H1 (cell line): ENCODE data around the gene CFAP44. TPM values are rescaled to one million over a fixed set of nuclear protein-coding genes. Genes with fewer than 3 reads are reported as not detected.

Experiments
- CTCF ChIA-PET: fragments of 300-600 bp; sonication (Branson Sonifier 250); formaldehyde crosslinking; loops from one replicate; lab custom pipeline; 2021; ENCODE audit not compliant: partially characterized antibody; lab: Charles Lee
- POLR2A ChIA-PET: fragments of 300-600 bp; sonication (Branson Sonifier 250); formaldehyde crosslinking; loops from one replicate; lab custom pipeline; 2021; ENCODE audit warnings: inconsistent platforms; ENCODE audit not compliant: partially characterized antibody; lab: Charles Lee
- DNase-seq, 2 experiments: peaks; one replicate each; pipeline versions ENCODE4 v3.0.0 to v3.0.0-alpha.2; 2010 to 2022; ENCODE audit warnings: low spot score in 2 of 2, low read depth in 1 of 2, mixed read lengths in 1 of 2
- FAIRE-seq: peaks from 2 replicates; lab custom pipeline; 2011; peaks lifted over from hg19 to GRCh38; lab: Jason Lieb, UNC
- H2AFZ ChIP-seq: 2 replicates; pipeline ENCODE4 v1.8.1; 2012; ENCODE audit warnings: low read length, inconsistent platforms
- H2AK5ac ChIP-seq: 2 replicates; pipeline ENCODE4 v1.6.1; 2013; ENCODE audit warnings: low read depth, low read length
- H2BK120ac ChIP-seq: replicated peaks from 2 replicates; pipeline ENCODE3; 2013; ENCODE audit warnings: low read depth, low read length, inconsistent platforms
- H2BK12ac ChIP-seq: 2 replicates; pipeline ENCODE4 v1.6.1; 2013; ENCODE audit warnings: low read depth, low read length
- H2BK15ac ChIP-seq: 2 replicates; pipeline ENCODE4 v1.6.1; 2013; ENCODE audit warnings: low read length
- H2BK20ac ChIP-seq: 2 replicates; pipeline ENCODE4 v1.6.1; 2013; ENCODE audit warnings: low read length
- H2BK5ac ChIP-seq: 2 replicates; pipeline ENCODE4 v1.6.1; 2013; ENCODE audit warnings: low read depth, low read length
- H3K14ac ChIP-seq: 2 replicates; pipeline ENCODE4 v1.6.1; 2013; ENCODE audit warnings: inconsistent platforms; ENCODE audit not compliant: insufficient read length
- H3K18ac ChIP-seq: 2 replicates; pipeline ENCODE4 v1.6.1; 2013; ENCODE audit warnings: low read length; ENCODE audit errors: extremely low read depth
- H3K23ac ChIP-seq: 2 replicates; pipeline ENCODE4 v1.6.1; 2013; ENCODE audit warnings: inconsistent platforms; ENCODE audit not compliant: insufficient read length
- H3K23me2 ChIP-seq: 2 replicates; pipeline ENCODE4 v1.6.1; 2013; ENCODE audit warnings: low read depth, low read length
- H3K27ac ChIP-seq: 2 replicates; pipeline ENCODE4 v1.6.1; 2011; ENCODE audit warnings: low read depth, low read length, inconsistent platforms
- H3K27me3 ChIP-seq, 4 experiments: replicated peaks in 1 of 4; 1 replicate in 1 of 4; 2 replicates in 3 of 4; pipeline versions ENCODE4 v1.6.1 to v1.8.1; 2011 to 2013; ENCODE audit warnings: low read length in 3 of 4, mild to moderate bottlenecking in 3 of 4, inconsistent platforms in 2 of 4, mixed read lengths in 2 of 4, moderate library complexity in 1 of 4; ENCODE audit not compliant: control insufficient read depth in 3 of 4, insufficient read depth in 3 of 4; ENCODE audit errors: extremely low read depth in 1 of 4
- H3K36me3 ChIP-seq, 4 experiments: 2 replicates each; pipeline versions ENCODE4 v1.6.1 to v1.8.1; 2011 to 2013; ENCODE audit warnings: mild to moderate bottlenecking in 4 of 4, low read length in 3 of 4, moderate library complexity in 2 of 4, control low read depth in 1 of 4, inconsistent platforms in 1 of 4; ENCODE audit not compliant: insufficient read depth in 4 of 4, control insufficient read depth in 2 of 4
- H3K4ac ChIP-seq: replicated peaks from 2 replicates; pipeline ENCODE3; 2013; ENCODE audit warnings: low read length, low read depth, mixed read lengths, inconsistent platforms; ENCODE audit not compliant: insufficient read length
- H3K4me1 ChIP-seq, 4 experiments: replicated peaks in 1 of 4; 1 replicate in 1 of 4; 2 replicates in 3 of 4; pipeline versions ENCODE4 v1.6.1 to v1.8.1; 2011 to 2013; ENCODE audit warnings: low read length in 3 of 4, inconsistent platforms in 2 of 4, mixed read lengths in 1 of 4; ENCODE audit not compliant: insufficient read depth in 4 of 4, control insufficient read depth in 3 of 4
- H3K4me2 ChIP-seq, 2 experiments: 2 replicates each; pipeline versions ENCODE4 v1.6.1 to v1.8.1; 2011 to 2013; ENCODE audit warnings: low read depth in 2 of 2, low read length in 2 of 2, control low read depth in 1 of 2, inconsistent platforms in 1 of 2, mild to moderate bottlenecking in 1 of 2; ENCODE audit not compliant: insufficient read depth in 1 of 2
- H3K4me3 ChIP-seq, 4 experiments: fragments of 200-600, 300-600 bp in 1 of 4; sonication (generic), shearing (Covaris generic), sonication (Bioruptor Twin) in 1 of 4; 2 replicates each; pipeline versions ENCODE4 v1.5.1 to v1.8.1; 2011 to 2016; ENCODE audit warnings: low read length in 4 of 4, low read depth in 3 of 4, control low read depth in 2 of 4, inconsistent platforms in 2 of 4, mild to moderate bottlenecking in 2 of 4, mixed read lengths in 1 of 4, moderate library complexity in 1 of 4; ENCODE audit not compliant: insufficient read depth in 2 of 4; ENCODE audit errors: extremely low read depth in 1 of 4
- H3K56ac ChIP-seq: replicated peaks from 2 replicates; pipeline ENCODE3; 2013; ENCODE audit warnings: low read depth, mild to moderate bottlenecking, mixed read lengths, low read length, inconsistent platforms; ENCODE audit not compliant: insufficient read length
- H3K79me1 ChIP-seq: 2 replicates; pipeline ENCODE4 v1.6.1; 2013; ENCODE audit warnings: low read depth, low read length, control low read depth
- H3K79me2 ChIP-seq, 2 experiments: 2 replicates each; pipeline versions ENCODE4 v1.6.1 to v1.8.1; 2012 to 2013; ENCODE audit warnings: low read length in 2 of 2, mild to moderate bottlenecking in 2 of 2, inconsistent platforms in 1 of 2; ENCODE audit not compliant: insufficient read depth in 2 of 2, control insufficient read depth in 1 of 2
- H3K9ac ChIP-seq, 4 experiments: replicated peaks in 1 of 4; 1 replicate in 1 of 4; 2 replicates in 3 of 4; pipeline versions ENCODE4 v1.6.1 to v1.8.1; 2011 to 2013; ENCODE audit warnings: low read depth in 3 of 4, low read length in 3 of 4, control low read depth in 2 of 4, mild to moderate bottlenecking in 2 of 4, moderate library complexity in 2 of 4, inconsistent platforms in 1 of 4; ENCODE audit errors: extremely low read depth in 1 of 4
- H3K9me3 ChIP-seq, 2 experiments: 2 replicates each; pipeline versions ENCODE4 v1.6.1 to v1.8.1; 2012 to 2013; ENCODE audit warnings: mild to moderate bottlenecking in 2 of 2, moderate library complexity in 2 of 2, control low read depth in 1 of 2, inconsistent platforms in 1 of 2, low read depth in 1 of 2, low read length in 1 of 2, mixed read lengths in 1 of 2; ENCODE audit not compliant: insufficient read depth in 2 of 2
- H4K20me1 ChIP-seq, 2 experiments: replicated peaks in 1 of 2; 2 replicates each; pipeline versions ENCODE3 to v1.8.1; 2011 to 2013; ENCODE audit warnings: inconsistent platforms in 2 of 2, low read length in 2 of 2, mild to moderate bottlenecking in 1 of 2; ENCODE audit not compliant: insufficient read depth in 2 of 2, control insufficient read depth in 1 of 2
- H4K5ac ChIP-seq: 2 replicates; pipeline ENCODE4 v1.6.1; 2013; ENCODE audit warnings: low read length, low read depth, mixed read lengths, inconsistent platforms; ENCODE audit not compliant: insufficient read length
- H4K8ac ChIP-seq: 2 replicates; pipeline ENCODE4 v1.8.0; 2013; ENCODE audit warnings: mild to moderate bottlenecking, moderate library complexity, low read length, inconsistent platforms; ENCODE audit not compliant: insufficient read depth; ENCODE audit errors: extremely low read depth
- H4K91ac ChIP-seq: replicated peaks from 2 replicates; pipeline ENCODE3; 2013; ENCODE audit warnings: low read length, mixed read lengths, inconsistent platforms; ENCODE audit not compliant: insufficient read length
- CHD1 ChIP-seq: IDR thresholded peaks from 2 replicates; pipeline ENCODE4 v1.6.1; 2012; ENCODE audit warnings: low read depth, low read length, improper control_type of control experiment
- EZH2 ChIP-seq: fragments of 200-600 bp; sonication (generic); IDR thresholded peaks from 2 replicates; pipeline ENCODE4 v1.7.1; 2012; ENCODE audit warnings: low read depth, mild to moderate bottlenecking, moderate library complexity, low read length, inconsistent platforms; ENCODE audit not compliant: severe bottlenecking
- POLR2A ChIP-seq, 2 experiments: IDR thresholded peaks; 1 replicate in 1 of 2; 2 replicates in 1 of 2; pipeline ENCODE4 v1.6.1; 2011; ENCODE audit warnings: low read depth in 2 of 2, low read length in 2 of 2, mild to moderate bottlenecking in 2 of 2; ENCODE audit errors: control extremely low read depth in 1 of 2
- SAP30 ChIP-seq: fragments of 300-600 bp; sonication (generic); IDR thresholded peaks from 2 replicates; pipeline ENCODE4 v1.7.1; 2012; ENCODE audit warnings: low read length, moderate library complexity, mild to moderate bottlenecking, inconsistent platforms; ENCODE audit not compliant: insufficient read depth, insufficient replicate concordance
- SIX5 ChIP-seq: IDR thresholded peaks from 2 replicates; pipeline ENCODE4 v1.6.1; 2011; ENCODE audit warnings: mild to moderate bottlenecking, low read depth, low read length
- SP2 ChIP-seq: IDR thresholded peaks from 2 replicates; pipeline ENCODE4 v1.6.1; 2012; ENCODE audit warnings: mild to moderate bottlenecking, low read length, inconsistent platforms
- TAF7 ChIP-seq: optimal IDR thresholded peaks from 2 replicates; pipeline ENCODE3; 2011; ENCODE audit warnings: low read depth, mild to moderate bottlenecking, inconsistent platforms, low read length, moderate library complexity, borderline replicate concordance
- WGBS, 2 experiments: shearing (Covaris generic) in 1 of 2; methylation state at CpG; one replicate each; pipeline versions ENCODE4 v1.1.6 to v1.1.7; 2013 to 2015; ENCODE audit warnings: low lambda C conversion rate in 2 of 2, mixed read lengths in 2 of 2, inconsistent platforms in 1 of 2, low coverage in 1 of 2, missing lambda C conversion rate in 1 of 2; ENCODE audit not compliant: insufficient replicate concordance in 2 of 2, insufficient coverage in 1 of 2, insufficient read length in 1 of 2; ENCODE audit errors: extremely low coverage in 1 of 2, missing lambda C conversion rate in 1 of 2; 5-methylcytosine and 5-hydroxymethylcytosine counted together
- polyA plus RNA-seq, 7 experiments: library from polyadenylated mRNA; depleted of rRNA in 3 of 7; stranded (reverse) in 5 of 7; unstranded in 2 of 7; fragments of >200 nt in 5 of 7; fragments of 200-250 nt in 2 of 7; gene quantifications; 1 replicate in 5 of 7; 2 replicates in 1 of 7; 4 replicates in 1 of 7; pipeline versions ENCODE4 v1.2.1 to v1.2.3, GENCODE V29; 2011 to 2013; ENCODE audit warnings: missing spikeins in 2 of 7, mixed read lengths in 2 of 7
- total RNA-seq: library from RNA; stranded (reverse); fragmentation: NEBNext Ultra II Directional; extraction: Animal tissue kit (Norgen Biotek cat#: 25700); gene quantifications from 2 replicates; pipeline ENCODE4 v1.2.1, GENCODE V29; 2021
- TF ChIP-seq, protein P1 (sequence below): IDR thresholded peaks from 2 replicates; pipeline ENCODE4 v1.6.1; 2012; ENCODE audit warnings: low read length, inconsistent platforms
- TF ChIP-seq, protein P2 (sequence below), 3 experiments: IDR thresholded peaks; 1 replicate in 2 of 3; 2 replicates in 1 of 3; pipeline versions ENCODE4 v1.5.1 to v1.6.1; 2011; ENCODE audit warnings: low read length in 3 of 3, mild to moderate bottlenecking in 3 of 3, inconsistent platforms in 2 of 3, low read depth in 1 of 3, moderate library complexity in 1 of 3; ENCODE audit not compliant: insufficient read depth in 1 of 3; ENCODE audit errors: control extremely low read depth in 1 of 3
- TF ChIP-seq, protein P3 (sequence below): IDR thresholded peaks from 2 replicates; pipeline ENCODE4 v1.6.1; 2011; ENCODE audit warnings: low read depth, mild to moderate bottlenecking, low read length; ENCODE audit not compliant: insufficient read depth

The CFAP44 gene
- total and polyA plus RNA-seq, 2 of the 8 experiments (the other 6 are each of a cell fraction or from before 2014, with no cell fraction given) = 0.45 to 0.60 TPM

DNA sequence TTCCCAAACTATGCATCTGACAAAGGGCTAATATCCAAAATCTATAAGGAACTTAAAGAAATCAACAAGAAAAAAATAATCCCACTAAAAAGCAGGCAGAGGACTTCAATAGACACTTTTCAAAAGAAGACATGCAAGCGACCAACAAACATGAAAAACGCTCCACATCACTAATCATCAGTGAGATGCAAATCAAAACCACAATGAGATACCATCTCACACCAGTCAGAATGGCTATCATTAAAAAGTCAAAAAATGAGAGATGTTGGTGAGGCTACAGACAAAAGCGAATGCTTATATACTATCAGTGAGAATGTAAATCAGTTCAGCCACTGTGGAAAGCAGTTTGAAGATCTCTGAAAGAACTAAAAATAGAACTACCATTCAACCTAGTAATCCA lies 20.2 kb downstream of the CFAP44 start:
- H3K79me1 ChIP-seq = no peaks in the 10 kb centered on the region
- no peak overlapping the region for H3K18ac ChIP-seq
- no peak overlapping the region for H2AFZ ChIP-seq
- no peak overlapping the region for H2BK5ac ChIP-seq
- H3K4me2 ChIP-seq = no peak overlapping the region
- no peaks in the 10 kb centered on the region for H3K4me1 ChIP-seq
- H4K5ac ChIP-seq = no peak overlapping the region
- no peaks in the 10 kb centered on the region for H3K79me2 ChIP-seq
- H2BK12ac ChIP-seq = no peak overlapping the region
- H4K91ac ChIP-seq = no peak overlapping the region
- no peak overlapping the region for H2AK5ac ChIP-seq
- no peak overlapping the region for H3K23ac ChIP-seq
- 94% methylated on average over 3 of the region's 3 CpGs; no CpG with 5 or more reads in 1 of the 2 experiments for WGBS, 2 experiments
- H3K27me3 ChIP-seq = no peaks in the 10 kb centered on the region
- no peak overlapping the region for H3K56ac ChIP-seq
- H3K14ac ChIP-seq = no peak overlapping the region
- POLR2A ChIA-PET = no interaction called here
- H3K36me3 ChIP-seq = no peaks in the 10 kb centered on the region; a peak in 1 of 8 replicates
- no peaks in the 10 kb centered on the region for H4K20me1 ChIP-seq
- no peak overlapping the region for H3K4ac ChIP-seq
- no peak overlapping the region for H3K9ac ChIP-seq
- H2BK120ac ChIP-seq = no peak overlapping the region
- FAIRE-seq = no peak
- CTCF ChIA-PET = no interaction called here
- H3K27ac ChIP-seq = no peak overlapping the region
- H4K8ac ChIP-seq = no peak overlapping the region
- H2BK20ac ChIP-seq = no peak overlapping the region
- no peak overlapping the region for H3K4me3 ChIP-seq
- H3K23me2 ChIP-seq = no peaks in the 10 kb centered on the region
- no peaks in the 10 kb centered on the region for H3K9me3 ChIP-seq
- H2BK15ac ChIP-seq = no peak overlapping the region
- no peak for DNase-seq
- TF ChIP-seq CHD1 = no peak
- TF ChIP-seq TAF7 = no peak
- TF ChIP-seq, protein P1, sequence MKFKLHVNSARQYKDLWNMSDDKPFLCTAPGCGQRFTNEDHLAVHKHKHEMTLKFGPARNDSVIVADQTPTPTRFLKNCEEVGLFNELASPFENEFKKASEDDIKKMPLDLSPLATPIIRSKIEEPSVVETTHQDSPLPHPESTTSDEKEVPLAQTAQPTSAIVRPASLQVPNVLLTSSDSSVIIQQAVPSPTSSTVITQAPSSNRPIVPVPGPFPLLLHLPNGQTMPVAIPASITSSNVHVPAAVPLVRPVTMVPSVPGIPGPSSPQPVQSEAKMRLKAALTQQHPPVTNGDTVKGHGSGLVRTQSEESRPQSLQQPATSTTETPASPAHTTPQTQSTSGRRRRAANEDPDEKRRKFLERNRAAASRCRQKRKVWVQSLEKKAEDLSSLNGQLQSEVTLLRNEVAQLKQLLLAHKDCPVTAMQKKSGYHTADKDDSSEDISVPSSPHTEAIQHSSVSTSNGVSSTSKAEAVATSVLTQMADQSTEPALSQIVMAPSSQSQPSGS = no peak
- no peak for TF ChIP-seq POLR2A (IDR thresholded peaks at IDR 0.05; ENCODE audit: control extremely low read depth in 1 of 2, low read depth in 2 of 2, low read length in 2 of 2)
- TF ChIP-seq SP2 = no peak
- TF ChIP-seq, protein P2, sequence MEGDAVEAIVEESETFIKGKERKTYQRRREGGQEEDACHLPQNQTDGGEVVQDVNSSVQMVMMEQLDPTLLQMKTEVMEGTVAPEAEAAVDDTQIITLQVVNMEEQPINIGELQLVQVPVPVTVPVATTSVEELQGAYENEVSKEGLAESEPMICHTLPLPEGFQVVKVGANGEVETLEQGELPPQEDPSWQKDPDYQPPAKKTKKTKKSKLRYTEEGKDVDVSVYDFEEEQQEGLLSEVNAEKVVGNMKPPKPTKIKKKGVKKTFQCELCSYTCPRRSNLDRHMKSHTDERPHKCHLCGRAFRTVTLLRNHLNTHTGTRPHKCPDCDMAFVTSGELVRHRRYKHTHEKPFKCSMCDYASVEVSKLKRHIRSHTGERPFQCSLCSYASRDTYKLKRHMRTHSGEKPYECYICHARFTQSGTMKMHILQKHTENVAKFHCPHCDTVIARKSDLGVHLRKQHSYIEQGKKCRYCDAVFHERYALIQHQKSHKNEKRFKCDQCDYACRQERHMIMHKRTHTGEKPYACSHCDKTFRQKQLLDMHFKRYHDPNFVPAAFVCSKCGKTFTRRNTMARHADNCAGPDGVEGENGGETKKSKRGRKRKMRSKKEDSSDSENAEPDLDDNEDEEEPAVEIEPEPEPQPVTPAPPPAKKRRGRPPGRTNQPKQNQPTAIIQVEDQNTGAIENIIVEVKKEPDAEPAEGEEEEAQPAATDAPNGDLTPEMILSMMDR (IDR thresholded peaks at IDR 0.05; ENCODE audit: control extremely low read depth in 1 of 3, insufficient read depth in 1 of 3, low read depth in 1 of 3, low read length in 3 of 3) = no peak
- TF ChIP-seq SIX5 = no peak
- no peak for TF ChIP-seq EZH2
- no peak for TF ChIP-seq SAP30
- TF ChIP-seq, protein P3, sequence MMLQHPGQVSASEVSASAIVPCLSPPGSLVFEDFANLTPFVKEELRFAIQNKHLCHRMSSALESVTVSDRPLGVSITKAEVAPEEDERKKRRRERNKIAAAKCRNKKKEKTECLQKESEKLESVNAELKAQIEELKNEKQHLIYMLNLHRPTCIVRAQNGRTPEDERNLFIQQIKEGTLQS = no peak
